ENCODE results near the gene NFATC1. TPM values are rescaled to one million over a fixed set of nuclear protein-coding genes. Genes with fewer than 3 reads are reported as not detected.
A peak's percentile ranks its signal among the peaks of the same experiment; 100 is the strongest.
"Not testable (repeated sequence)": the region's sequence is repeated elsewhere in the genome, so short reads cannot be mapped to it uniquely, and the experiment has no call there.

Gene NFATC1
- total RNA-seq, 4 donors from 2014 or later, result 14.0 to 22.4 (median 15.0) TPM

- intact Hi-C loops (cut with DNase I; ENCODE audit: low total_unique reads), result no loop called here
- WGBS, 2 donors, result 91 to 93% methylated on average over 25 of the region's 25 CpGs
- peak in 1 of 2 donors; percentile 52 for DNase-seq (ENCODE audit: low spot score in 2 of 2)
- no peak overlapping the region for H3K4me3 ChIP-seq (ENCODE audit: low read depth, poor library complexity, severe bottlenecking)
- no peak for TF ChIP-seq CTCF (IDR thresholded peaks at IDR 0.05)
- no peak for TF ChIP-seq POLR2A (IDR thresholded peaks at IDR 0.05)
Observed at GRCh38 chr18:79479116-79479760, 83.5 kb downstream of the NFATC1 start.

- DNase-seq (ENCODE audit: low spot score in 2 of 2), result peak in 1 of 2 donors; percentile 82
- 86 to 89% methylated on average over 8 to 17 of the region's 20 CpGs for WGBS, 2 donors
- TF ChIP-seq POLR2A (IDR thresholded peaks at IDR 0.05), result no peak
- no peak for TF ChIP-seq CTCF (IDR thresholded peaks at IDR 0.05)
- no peak overlapping the region for H3K4me3 ChIP-seq (ENCODE audit: low read depth, poor library complexity, severe bottlenecking)
- intact Hi-C loops (cut with DNase I; ENCODE audit: low total_unique reads), result no loop called here
Observed at GRCh38 chr18:79479761-79480161, 84.0 kb downstream of the NFATC1 start.

GRCh38 chr18:79480171-79481045 is 84.7 kb downstream of the NFATC1 start:
- TF ChIP-seq POLR2A (IDR thresholded peaks at IDR 0.05), result no peak
- no peak for TF ChIP-seq CTCF (IDR thresholded peaks at IDR 0.05)
- DNase-seq (ENCODE audit: low spot score in 2 of 2), result peak in 1 of 2 donors; percentile 84
- H3K4me3 ChIP-seq (ENCODE audit: low read depth, poor library complexity, severe bottlenecking), result no peak overlapping the region
- intact Hi-C loops (cut with DNase I; ENCODE audit: low total_unique reads), result no loop called here
- WGBS, 2 donors, result 88 to 93% methylated on average over 31 to 41 of the region's 41 CpGs

GRCh38 chr18:79481046-79481790 is 85.5 kb downstream of the NFATC1 start:
- intact Hi-C loops (cut with DNase I; ENCODE audit: low total_unique reads), result no loop called here
- WGBS, 2 donors, result 85 to 87% methylated on average over 26 of the region's 26 CpGs
- H3K4me3 ChIP-seq (ENCODE audit: low read depth, poor library complexity, severe bottlenecking), result no peak overlapping the region
- TF ChIP-seq CTCF (IDR thresholded peaks at IDR 0.05) (no peak), POLR2A (IDR thresholded peaks at IDR 0.05) (no peak)
- DNase-seq (ENCODE audit: low spot score in 2 of 2), result peak in 1 of 2 donors; percentile 62

GRCh38 chr18:79483393-79483792 is 87.7 kb downstream of the NFATC1 start:
- H3K4me3 ChIP-seq (ENCODE audit: low read depth, poor library complexity, severe bottlenecking); intact Hi-C loops (cut with DNase I; ENCODE audit: low total_unique reads): not testable (repeated sequence)
- DNase-seq (ENCODE audit: low spot score in 2 of 2), result peak in 1 of 2 donors; percentile 58
- WGBS, 2 donors, result 90 to 95% methylated on average over 23 to 25 of the region's 25 CpGs
